K562 treated with DMSO at 1 percent for 12 hours (cell line): ENCODE results near the gene MAGI1. TPM values are rescaled to one million over a fixed set of nuclear protein-coding genes. Genes with fewer than 3 reads are reported as not detected.

ENCODE experiments used
- total RNA-seq: library from RNA; unstranded; fragments of 300-600 nt; gene quantifications from 2 replicates; pipeline ENCODE4 v1.2.3, GENCODE V29; 2022; ENCODE audit not compliant: insufficient read depth

The MAGI1 gene
- total RNA-seq = 4.7 and 12.1 TPM in 2 replicates

GRCh38 chr3:66038726-66039589, at the start of gene MAGI1:
Gene MAGI1 (minus strand): TSS chr3:66038918. CDS start chr3:66038308, 610 bp downstream.

Other genes with a start within 250 kb of the MAGI1 start
- gene SLC25A26, start 182.1 kb upstream of the MAGI1 start, total RNA-seq = 10.1 and 11.6 TPM in 2 replicates